Hair follicle dermal papilla cell (primary cell): ENCODE measurements around the gene CLCF1. TPM values are rescaled to one million over a fixed set of nuclear protein-coding genes. Genes with fewer than 3 reads are reported as not detected.

Source experiments
- small RNA-seq: library from RNA; depleted of rRNA; stranded (forward); fragments of <200 nt; gene quantifications from one replicate; pipeline ENCODE3, GENCODE V24; 2012
- total RNA-seq: library from RNA; depleted of rRNA; stranded (reverse); fragments of >200 nt; gene quantifications from 2 replicates; pipeline ENCODE4 v1.2.3, GENCODE V29; 2012

CLCF1 gene
- 12.7 and 13.8 TPM in 2 replicates for total RNA-seq

GRCh38 chr11:67372993-67373647, at the start of gene CLCF1:
Gene CLCF1, minus strand, starts transcription at chr11:67373598. Its CDS starts 59 bp downstream, at chr11:67373539.

GRCh38 chr11:67415501-67416304, 42.3 kb upstream of the CLCF1 start, which contains the start of gene CARNS1:
Gene CARNS1, plus strand, starts transcription at chr11:67415678. Its CDS starts 522 bp downstream, at chr11:67416200.

GRCh38 chr11:67401495-67402191, 28.2 kb upstream of the CLCF1 start, which contains the start of gene PPP1CA:
Gene PPP1CA, minus strand, starts transcription at chr11:67401858. Its CDS starts 76 bp downstream, at chr11:67401782.

GRCh38 chr11:67391304-67392182, 18.1 kb upstream of the CLCF1 start, which contains the start of gene RAD9A:
Gene RAD9A, plus strand, starts transcription at chr11:67391986. Its CDS starts 59 bp downstream, at chr11:67392045.

GRCh38 chr11:67353317-67354074, 19.9 kb downstream of the CLCF1 start, which contains the start of gene POLD4:
Gene POLD4, minus strand, starts transcription at chr11:67353546. Its CDS starts 147 bp downstream, at chr11:67353399.

Small RNA genes within 50 kb of the gene (small RNA-seq; reads per million reads assigned to genes)
- gene RN7SKP239, result not detected
- not detected for gene RNU6-1238P

Other genes starting within 250 kb of the CLCF1 start
- gene GRK2, start 107.1 kb downstream of the CLCF1 start, total RNA-seq, result 38.4 and 44.3 TPM in 2 replicates
- gene ANKRD13D, start 84.3 kb downstream of the CLCF1 start, total RNA-seq, result 31.9 and 35.2 TPM in 2 replicates
- gene SSH3, start 70.1 kb downstream of the CLCF1 start, total RNA-seq, result 18.3 and 18.8 TPM in 2 replicates
- gene POLD4, start 20.1 kb downstream of the CLCF1 start, total RNA-seq, result 38.3 and 58.4 TPM in 2 replicates
- gene RAD9A, start 18.4 kb upstream of the CLCF1 start, total RNA-seq, result 5.0 and 7.3 TPM in 2 replicates
- gene PPP1CA, start 28.3 kb upstream of the CLCF1 start, total RNA-seq, result 169 and 220 TPM in 2 replicates
- 0.12 TPM in 1 of 2 replicates, not detected in the other for gene TBC1D10C, start 30.5 kb upstream of the CLCF1 start, total RNA-seq
- gene CARNS1, start 42.1 kb upstream of the CLCF1 start, total RNA-seq, result under 0.01 and 0.16 TPM in 2 replicates
- gene RPS6KB2, start 54.9 kb upstream of the CLCF1 start, total RNA-seq, result 44.5 and 48.8 TPM in 2 replicates
- gene PTPRCAP, start 64.1 kb upstream of the CLCF1 start, total RNA-seq, result 0.32 TPM in 1 of 2 replicates, not detected in the other
- gene CORO1B, start 69.9 kb upstream of the CLCF1 start, total RNA-seq, result 128 and 136 TPM in 2 replicates
- not detected in 2 replicates for gene GPR152, start 79.1 kb upstream of the CLCF1 start, total RNA-seq
- not detected in 2 replicates for gene CABP4, start 81.8 kb upstream of the CLCF1 start, total RNA-seq
- 18.8 and 21.7 TPM in 2 replicates for gene TMEM134, start 95.7 kb upstream of the CLCF1 start, total RNA-seq
- gene AIP, start 109.4 kb upstream of the CLCF1 start, total RNA-seq, result 50.3 and 58.9 TPM in 2 replicates
- 30.7 and 31.5 TPM in 2 replicates for gene PITPNM1, start 131.8 kb upstream of the CLCF1 start, total RNA-seq
- gene CDK2AP2, start 134.6 kb upstream of the CLCF1 start, total RNA-seq, result 21.6 and 25.3 TPM in 2 replicates
- not detected in 2 replicates for gene CABP2, start 149.8 kb upstream of the CLCF1 start, total RNA-seq
- 399 and 414 TPM in 2 replicates for gene GSTP1, start 210.2 kb upstream of the CLCF1 start, total RNA-seq
- 137 and 150 TPM in 2 replicates for gene NDUFV1, start 233.3 kb upstream of the CLCF1 start, total RNA-seq